ENCODE results near the gene PARN. TPM values are rescaled to one million over a fixed set of nuclear protein-coding genes. Genes with fewer than 3 reads are reported as not detected.
A peak's percentile ranks its signal among the peaks of the same experiment; 100 is the strongest.

The PARN gene
- total RNA-seq, 1 donor from 2014 or later, result 16.8 TPM

- no peaks in the 10 kb centered on the region for H3K36me3 ChIP-seq
- intact Hi-C loops (cut with micrococcal nuclease), result no loop called here
These were observed 116.5 kb downstream of the PARN start for GRCh38 chr16:14513389-14514107.

GRCh38 chr16:14511800-14512135, 118.3 kb downstream of the PARN start:
- Histone ChIP-seq H3K9me3 (replicated peaks) (no peaks in the 10 kb centered on the region), H3K27me3 (ENCODE audit: low read depth) (no peaks in the 10 kb centered on the region), H3K27ac (replicated peaks) (no peak overlapping the region), H3K4me3 (no peak overlapping the region), H3K36me3 (no peaks in the 10 kb centered on the region), H3K4me1 (peaks cover 32% of the 10 kb centered on the region)
- TF ChIP-seq CTCF (IDR thresholded peaks at IDR 0.05; ENCODE audit: borderline replicate concordance), result no peak
- intact Hi-C loops (cut with micrococcal nuclease), result no loop called here
- DNase-seq, result no peak

More at GRCh38 chr16:14513389-14514107, 116.5 kb downstream of the PARN start:
- Histone ChIP-seq H3K27me3 (ENCODE audit: low read depth) (no peaks in the 10 kb centered on the region), H3K9me3 (replicated peaks) (no peaks in the 10 kb centered on the region), H3K27ac (replicated peaks) (no peak overlapping the region), H3K4me3 (no peak overlapping the region), H3K4me1 (peaks cover 32% of the 10 kb centered on the region)
- no peak for TF ChIP-seq CTCF (IDR thresholded peaks at IDR 0.05; ENCODE audit: borderline replicate concordance)
- DNase-seq, result no peak

- no peaks in the 10 kb centered on the region for H3K9me3 ChIP-seq (replicated peaks)
- no peak overlapping the region for H3K27ac ChIP-seq (replicated peaks)
- H3K4me3 ChIP-seq, result no peak overlapping the region
- TF ChIP-seq CTCF (IDR thresholded peaks at IDR 0.05; ENCODE audit: borderline replicate concordance), result no peak
- H3K36me3 ChIP-seq, result no peaks in the 10 kb centered on the region
- DNase-seq, result no peak
- intact Hi-C loops (cut with micrococcal nuclease), result no loop called here
- peaks cover 34% of the 10 kb centered on the region for H3K4me1 ChIP-seq
- no peaks in the 10 kb centered on the region for H3K27me3 ChIP-seq (ENCODE audit: low read depth)
These were observed 118.9 kb downstream of the PARN start for GRCh38 chr16:14510939-14511799.

- intact Hi-C loops (cut with micrococcal nuclease), result no loop called here
- Histone ChIP-seq H3K9me3 (replicated peaks) (no peaks in the 10 kb centered on the region), H3K36me3 (no peaks in the 10 kb centered on the region), H3K4me3 (no peak overlapping the region), H3K27ac (replicated peaks) (no peak overlapping the region), H3K4me1 (peaks cover 40% of the 10 kb centered on the region), H3K27me3 (ENCODE audit: low read depth) (no peaks in the 10 kb centered on the region)
- no peak for DNase-seq
- no peak for TF ChIP-seq CTCF (IDR thresholded peaks at IDR 0.05; ENCODE audit: borderline replicate concordance)
These were observed 119.5 kb downstream of the PARN start for GRCh38 chr16:14510581-14510938.

DNA sequence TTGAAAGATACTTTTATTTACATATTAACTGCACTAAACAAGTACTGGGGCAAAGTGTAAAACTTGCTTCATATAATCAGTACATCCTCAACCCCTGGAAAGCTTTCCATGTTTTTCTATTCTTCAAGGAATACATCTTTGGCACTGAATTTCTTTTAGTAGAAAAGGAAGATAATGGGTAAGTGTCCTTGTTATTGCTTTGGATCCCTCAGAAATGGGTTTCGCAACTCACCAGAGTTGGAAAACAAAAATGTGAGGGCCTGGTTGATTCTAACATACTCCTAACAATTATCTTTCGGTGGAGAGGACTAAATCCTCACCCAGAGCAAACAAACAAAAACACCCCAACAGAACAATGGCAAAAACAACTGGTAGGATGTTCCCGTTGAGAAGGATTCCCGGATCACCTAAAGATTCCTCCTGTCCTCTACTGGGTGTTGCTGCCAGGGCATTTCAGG, 120.4 kb downstream of the PARN start:
- H3K27me3 ChIP-seq (ENCODE audit: low read depth), result no peaks in the 10 kb centered on the region
- no peak for DNase-seq
- no peaks in the 10 kb centered on the region for H3K36me3 ChIP-seq
- H3K4me3 ChIP-seq, result no peak overlapping the region
- peak overlapping the region; percentile 14 for H3K27ac ChIP-seq (replicated peaks)
- no peaks in the 10 kb centered on the region for H3K9me3 ChIP-seq (replicated peaks)
- intact Hi-C loops (cut with micrococcal nuclease), result no loop called here
- peaks cover 40% of the 10 kb centered on the region for H3K4me1 ChIP-seq
- TF ChIP-seq CTCF (IDR thresholded peaks at IDR 0.05; ENCODE audit: borderline replicate concordance), result no peak
